PC-9 (cell line): Measurements from ENCODE around the gene ATXN1. TPM values are rescaled to one million over a fixed set of nuclear protein-coding genes. Genes with fewer than 3 reads are reported as not detected.

Experiments
- BruUV-seq: library from RNA; stranded (reverse); fragments of 400-500 nt; replicated peaks from 2 replicates; lab custom pipeline; 2021; lab: Mats Ljungman, UMichigan
- CTCF ChIA-PET: fragments of 300-600 bp; sonication (Branson Sonifier 250); formaldehyde crosslinking; loops from one replicate; lab custom pipeline; 2022; ENCODE audit warnings: antibody characterized with exemption; lab: Charles Lee
- POLR2A ChIA-PET: fragments of 300-600 bp; sonication (Branson Sonifier 250); formaldehyde crosslinking; loops from one replicate; lab custom pipeline; 2022; ENCODE audit warnings: antibody characterized with exemption; ENCODE audit not compliant: unreplicated experiment; lab: Charles Lee
- DNase-seq, 2 experiments: peaks; one replicate each; pipeline versions ENCODE4 v3.0.0 to v3.0.0-alpha.2; 2015 to 2022; ENCODE audit warnings: mixed read lengths in 1 of 2
- H2AFZ ChIP-seq: fragments of 200-600 bp; sonication (generic); 2 replicates; pipeline ENCODE4 v1.8.1; 2017; ENCODE audit warnings: antibody characterized with exemption
- H3F3A ChIP-seq: fragments of 200-600 bp; sonication (generic); 2 replicates; pipeline ENCODE4 v1.8.1; 2017; ENCODE audit warnings: antibody characterized with exemption, mild to moderate bottlenecking, low read depth; ENCODE audit not compliant: insufficient read depth
- H3K27ac ChIP-seq: fragments of 200-600 bp; sonication (generic); 2 replicates; pipeline ENCODE4 v1.6.1; 2016; ENCODE audit warnings: mixed run types
- H3K27me3 ChIP-seq: fragments of 200-600 bp; sonication (generic); 2 replicates; pipeline ENCODE4 v1.6.1; 2016; ENCODE audit warnings: low read depth, mixed run types; ENCODE audit not compliant: insufficient read depth
- H3K36me3 ChIP-seq: fragments of 200-600 bp; sonication (generic); 2 replicates; pipeline ENCODE4 v1.6.1; 2016; ENCODE audit warnings: low read depth, mixed run types
- H3K4me1 ChIP-seq: fragments of 200-600 bp; sonication (generic); replicated peaks from 2 replicates; pipeline ENCODE4 v1.6.1; 2016; ENCODE audit warnings: mixed run types; ENCODE audit not compliant: insufficient read depth
- H3K4me2 ChIP-seq: fragments of 200-600 bp; sonication (generic); 2 replicates; pipeline ENCODE4 v1.6.1; 2017; ENCODE audit warnings: mixed run types
- H3K4me3 ChIP-seq: fragments of 200-600 bp; sonication (generic); 2 replicates; pipeline ENCODE4 v1.6.1; 2016; ENCODE audit warnings: mixed run types
- H3K79me2 ChIP-seq: fragments of 200-600 bp; sonication (generic); 2 replicates; pipeline ENCODE4 v1.6.1; 2017; ENCODE audit warnings: low read depth, mixed run types
- H3K9me2 ChIP-seq: fragments of 200-600 bp; sonication (generic); 2 replicates; pipeline ENCODE4 v1.8.1; 2017; ENCODE audit warnings: mild to moderate bottlenecking; ENCODE audit not compliant: insufficient read depth
- H3K9me3 ChIP-seq: fragments of 200-600 bp; sonication (generic); 2 replicates; pipeline ENCODE4 v1.8.1; 2016; ENCODE audit warnings: low read depth; ENCODE audit not compliant: insufficient read depth
- H4K20me1 ChIP-seq: fragments of 200-600 bp; sonication (generic); 2 replicates; pipeline ENCODE4 v1.8.1; 2017; ENCODE audit not compliant: insufficient read depth
- EZH2 ChIP-seq: fragments of 200-600 bp; sonication (generic); IDR thresholded peaks from 2 replicates; pipeline ENCODE4 v1.8.0; 2017; ENCODE audit warnings: antibody characterized with exemption, low read depth
- intact Hi-C: fragments of 100-400 bp; cut with micrococcal nuclease; formaldehyde crosslinking; loops from one replicate; pipeline ENCODE4 v1.10.0; 2022; ENCODE audit not compliant: unreplicated experiment
- total RNA-seq: library from RNA; stranded (reverse); gene quantifications from 2 replicates; pipeline ENCODE4 v1.2.3, GENCODE V29; 2021
- TF ChIP-seq, protein P1 (sequence below): fragments of 200-600 bp; sonication (generic); conservative IDR thresholded peaks from 2 replicates; pipeline ENCODE4 v1.6.1; 2017; ENCODE audit warnings: mixed run types, antibody characterized with exemption, mild to moderate bottlenecking, moderate library complexity

ATXN1 gene
- total RNA-seq, 1 experiment from 2014 or later = 42.7 TPM

DNA sequence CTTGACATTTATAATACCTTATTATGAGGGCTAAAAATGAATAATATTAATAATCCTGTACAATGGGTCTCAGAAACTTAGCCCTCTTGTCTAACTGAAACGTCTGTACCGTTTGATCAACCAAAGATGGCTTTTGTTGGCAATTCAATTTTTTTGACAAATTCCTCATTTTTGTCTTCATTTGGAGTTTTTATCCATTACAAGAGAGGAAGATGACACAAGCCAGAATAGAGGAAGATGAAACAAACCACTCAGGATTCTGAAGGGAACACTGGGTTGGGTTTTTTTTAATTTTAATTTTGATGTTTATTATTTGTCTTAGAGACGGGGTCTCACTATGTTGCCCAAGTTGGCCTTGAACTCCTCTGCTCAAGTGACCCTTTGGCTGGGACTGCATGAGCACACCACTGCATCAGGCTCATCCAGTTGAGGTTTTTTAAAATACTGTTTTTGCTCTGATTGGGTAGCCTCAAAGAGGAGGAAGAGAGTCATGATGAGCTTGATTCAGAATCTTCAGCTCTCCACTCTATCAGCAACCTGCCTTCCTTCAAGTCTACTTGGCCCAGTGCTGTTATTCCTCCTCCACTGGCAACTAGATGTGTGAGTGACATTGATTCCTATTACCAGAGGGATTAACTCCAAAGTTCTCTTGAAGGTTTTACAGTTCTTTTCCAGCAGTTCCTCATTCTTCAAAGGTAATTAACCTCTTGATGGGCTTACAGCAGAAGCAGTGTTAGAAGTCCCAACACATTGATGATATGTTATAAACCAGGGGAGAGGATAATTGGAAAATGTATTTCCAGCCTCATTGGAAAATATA, 71.3 kb downstream of the ATXN1 start:
- Histone ChIP-seq H3K36me3 (no peaks in the 10 kb centered on the region), H3F3A (peaks cover 26% of the 10 kb centered on the region), H2AFZ (no peak overlapping the region), H3K4me1 (peaks cover 33% of the 10 kb centered on the region), H3K9me3 (no peaks in the 10 kb centered on the region), H3K27ac (peak overlapping the region; percentile 49), H3K79me2 (peaks cover 6% of the 10 kb centered on the region; the same call in 1 of the 2 replicates), H3K4me2 (no peak overlapping the region), H3K4me3 (no peak overlapping the region), H3K9me2 (no peaks in the 10 kb centered on the region; the same call in 1 of the 2 replicates), H3K27me3 (no peaks in the 10 kb centered on the region), H4K20me1 (no peaks in the 10 kb centered on the region)
- ChIA-PET CTCF (interaction anchor here (1.7 kb wide), 1 partner anchor 23 kb away, joined by 5 read pairs; no protein-coding TSS in a partner anchor), POLR2A (interaction anchor here (0.7 kb wide), 1 partner anchor 8 kb away, joined by 20 read pairs; no protein-coding TSS in a partner anchor)
- BruUV-seq = no TSS peak
- intact Hi-C loops = no loop called here
- TF ChIP-seq, protein P1, sequence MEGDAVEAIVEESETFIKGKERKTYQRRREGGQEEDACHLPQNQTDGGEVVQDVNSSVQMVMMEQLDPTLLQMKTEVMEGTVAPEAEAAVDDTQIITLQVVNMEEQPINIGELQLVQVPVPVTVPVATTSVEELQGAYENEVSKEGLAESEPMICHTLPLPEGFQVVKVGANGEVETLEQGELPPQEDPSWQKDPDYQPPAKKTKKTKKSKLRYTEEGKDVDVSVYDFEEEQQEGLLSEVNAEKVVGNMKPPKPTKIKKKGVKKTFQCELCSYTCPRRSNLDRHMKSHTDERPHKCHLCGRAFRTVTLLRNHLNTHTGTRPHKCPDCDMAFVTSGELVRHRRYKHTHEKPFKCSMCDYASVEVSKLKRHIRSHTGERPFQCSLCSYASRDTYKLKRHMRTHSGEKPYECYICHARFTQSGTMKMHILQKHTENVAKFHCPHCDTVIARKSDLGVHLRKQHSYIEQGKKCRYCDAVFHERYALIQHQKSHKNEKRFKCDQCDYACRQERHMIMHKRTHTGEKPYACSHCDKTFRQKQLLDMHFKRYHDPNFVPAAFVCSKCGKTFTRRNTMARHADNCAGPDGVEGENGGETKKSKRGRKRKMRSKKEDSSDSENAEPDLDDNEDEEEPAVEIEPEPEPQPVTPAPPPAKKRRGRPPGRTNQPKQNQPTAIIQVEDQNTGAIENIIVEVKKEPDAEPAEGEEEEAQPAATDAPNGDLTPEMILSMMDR = no peak
- no peak for TF ChIP-seq EZH2
- no peak for DNase-seq

DNA sequence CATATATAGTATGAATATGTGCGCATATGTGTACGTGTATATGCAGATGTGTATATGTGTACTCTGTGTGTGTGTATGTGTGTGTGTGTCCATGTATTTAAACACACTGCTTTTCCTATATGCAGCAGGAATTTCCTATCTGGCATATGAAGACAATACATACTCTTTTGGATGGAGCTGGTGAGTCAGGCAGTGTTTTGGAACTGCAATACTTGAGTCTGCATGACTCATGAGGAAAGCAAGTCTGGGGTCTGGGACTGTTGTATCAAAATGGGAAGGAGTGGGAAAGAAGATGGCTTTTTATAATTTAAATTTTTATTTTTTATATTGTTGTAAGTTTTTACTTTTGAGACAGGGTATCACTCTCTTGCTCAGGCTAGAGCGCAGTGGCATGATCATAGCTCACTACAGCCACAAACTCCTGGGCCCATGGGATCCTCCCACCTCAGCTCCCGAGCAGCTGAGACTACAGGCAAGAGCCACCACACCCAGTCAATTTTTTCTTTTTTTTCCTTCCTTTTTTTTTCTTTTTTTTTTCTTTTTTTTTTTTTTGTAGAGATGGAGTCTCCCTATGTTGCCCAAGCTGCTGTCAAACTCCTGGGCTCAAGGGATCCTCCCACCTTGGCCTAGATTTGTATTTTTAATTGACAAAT, 72.2 kb downstream of the ATXN1 start:
- no peaks in the 10 kb centered on the region for H4K20me1 ChIP-seq
- H3K4me3 ChIP-seq = no peak overlapping the region
- no TSS peak for BruUV-seq
- ChIA-PET CTCF (interaction anchor here (1.7 kb wide), 1 partner anchor 24 kb away, joined by 5 read pairs; no protein-coding TSS in a partner anchor), POLR2A (interaction anchor here (0.7 kb wide), 1 partner anchor 9 kb away, joined by 20 read pairs; no protein-coding TSS in a partner anchor)
- H2AFZ ChIP-seq = no peak overlapping the region
- no peaks in the 10 kb centered on the region for H3K27me3 ChIP-seq
- intact Hi-C loops = no loop called here
- TF ChIP-seq EZH2 = no peak
- TF ChIP-seq, protein P1 = no peak
- no peaks in the 10 kb centered on the region; the same call in 1 of the 2 replicates for H3K9me2 ChIP-seq
- DNase-seq = peak in 1 of 2 experiments; percentile 38
- H3K27ac ChIP-seq = no peak overlapping the region
- H3K79me2 ChIP-seq = peaks cover 6% of the 10 kb centered on the region; the same call in 1 of the 2 replicates
- H3K4me2 ChIP-seq = no peak overlapping the region
- H3K4me1 ChIP-seq = peaks cover 42% of the 10 kb centered on the region
- no peaks in the 10 kb centered on the region for H3K36me3 ChIP-seq
- no peaks in the 10 kb centered on the region for H3K9me3 ChIP-seq
- H3F3A ChIP-seq = peaks cover 35% of the 10 kb centered on the region

DNA sequence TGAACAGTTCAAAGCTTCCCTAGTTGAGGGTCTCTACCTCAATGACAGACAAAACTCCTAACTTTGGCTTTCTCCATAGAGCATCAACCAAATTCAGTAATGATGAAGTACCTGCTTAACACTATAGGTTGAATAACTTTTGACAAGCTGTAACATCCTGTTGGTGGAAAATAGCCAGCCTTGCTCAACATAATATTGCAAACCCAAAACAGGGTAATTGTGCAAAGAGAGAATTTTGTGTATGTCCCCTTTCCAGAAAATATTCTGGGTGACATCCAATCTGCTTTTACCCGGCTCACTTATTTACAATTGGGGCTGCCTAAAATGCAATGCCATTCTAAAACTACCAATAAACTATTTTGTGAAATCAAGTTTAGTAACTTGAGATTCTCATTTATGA, 72.8 kb downstream of the ATXN1 start:
- Histone ChIP-seq H3K9me3 (no peaks in the 10 kb centered on the region), H3K9me2 (no peaks in the 10 kb centered on the region; the same call in 1 of the 2 replicates), H3K27ac (no peak overlapping the region), H2AFZ (no peak overlapping the region), H4K20me1 (no peaks in the 10 kb centered on the region), H3K4me1 (peaks cover 49% of the 10 kb centered on the region), H3K4me3 (no peak overlapping the region), H3F3A (peaks cover 41% of the 10 kb centered on the region), H3K4me2 (no peak overlapping the region), H3K27me3 (no peaks in the 10 kb centered on the region), H3K79me2 (peaks cover 6% of the 10 kb centered on the region; the same call in 1 of the 2 replicates), H3K36me3 (no peaks in the 10 kb centered on the region)
- no TSS peak for BruUV-seq
- TF ChIP-seq EZH2 = no peak
- TF ChIP-seq, protein P1 = no peak
- ChIA-PET CTCF (no interaction called here), POLR2A (no interaction called here)
- no peak for DNase-seq
- intact Hi-C loops = no loop called here
